ENCODE measurements around the gene TMEM179.

The TMEM179 gene

DNA sequence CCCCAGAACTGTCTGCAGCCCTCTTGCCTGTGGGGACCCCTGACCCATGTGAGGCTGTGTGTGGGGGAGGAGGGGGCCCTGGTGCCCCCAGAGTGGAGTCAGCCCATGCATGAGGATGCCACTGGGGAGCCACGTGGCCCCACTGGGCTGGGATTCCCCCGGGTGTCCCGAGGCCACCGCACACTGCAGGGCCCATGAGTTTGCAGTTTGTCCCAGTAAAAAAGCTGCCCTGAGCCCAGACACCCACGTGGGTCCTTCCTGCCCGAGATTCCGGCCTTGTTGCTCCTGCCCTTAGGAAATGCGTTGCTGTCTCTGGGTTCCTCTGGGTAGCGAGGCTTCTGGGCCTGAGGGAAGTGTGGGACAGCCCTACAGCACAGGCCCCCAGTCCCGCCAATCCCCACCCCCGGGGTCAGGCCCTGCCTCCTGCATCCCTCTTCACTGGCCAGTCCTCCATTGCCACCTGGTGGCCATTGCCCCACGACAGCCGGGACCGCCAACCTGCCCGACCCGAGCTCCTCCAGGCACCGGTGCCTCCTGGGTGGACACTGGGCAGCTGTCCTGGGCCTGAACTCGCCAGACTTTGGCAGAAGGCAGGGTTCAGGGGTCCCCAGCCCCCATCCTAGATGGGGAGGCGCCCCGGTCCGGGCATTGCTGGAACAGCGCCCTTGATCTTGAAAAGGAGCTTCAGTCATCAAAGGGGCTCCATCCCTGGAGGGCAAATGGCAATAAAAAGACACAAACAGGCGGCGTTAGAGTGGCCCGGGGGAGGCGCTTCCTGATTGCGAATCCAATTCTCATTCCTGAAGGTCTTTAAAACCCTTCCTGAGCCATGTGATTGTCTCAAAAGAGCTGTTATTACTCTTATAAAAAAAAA lies 40.6 kb downstream of the TMEM179 start:
- TF ChIP-seq, protein P1, sequence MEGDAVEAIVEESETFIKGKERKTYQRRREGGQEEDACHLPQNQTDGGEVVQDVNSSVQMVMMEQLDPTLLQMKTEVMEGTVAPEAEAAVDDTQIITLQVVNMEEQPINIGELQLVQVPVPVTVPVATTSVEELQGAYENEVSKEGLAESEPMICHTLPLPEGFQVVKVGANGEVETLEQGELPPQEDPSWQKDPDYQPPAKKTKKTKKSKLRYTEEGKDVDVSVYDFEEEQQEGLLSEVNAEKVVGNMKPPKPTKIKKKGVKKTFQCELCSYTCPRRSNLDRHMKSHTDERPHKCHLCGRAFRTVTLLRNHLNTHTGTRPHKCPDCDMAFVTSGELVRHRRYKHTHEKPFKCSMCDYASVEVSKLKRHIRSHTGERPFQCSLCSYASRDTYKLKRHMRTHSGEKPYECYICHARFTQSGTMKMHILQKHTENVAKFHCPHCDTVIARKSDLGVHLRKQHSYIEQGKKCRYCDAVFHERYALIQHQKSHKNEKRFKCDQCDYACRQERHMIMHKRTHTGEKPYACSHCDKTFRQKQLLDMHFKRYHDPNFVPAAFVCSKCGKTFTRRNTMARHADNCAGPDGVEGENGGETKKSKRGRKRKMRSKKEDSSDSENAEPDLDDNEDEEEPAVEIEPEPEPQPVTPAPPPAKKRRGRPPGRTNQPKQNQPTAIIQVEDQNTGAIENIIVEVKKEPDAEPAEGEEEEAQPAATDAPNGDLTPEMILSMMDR (conservative IDR thresholded peaks at IDR 0.05): peak; percentile 94
- no peak overlapping the region; the same call in 1 of the 2 replicates for H3K27ac ChIP-seq

DNA sequence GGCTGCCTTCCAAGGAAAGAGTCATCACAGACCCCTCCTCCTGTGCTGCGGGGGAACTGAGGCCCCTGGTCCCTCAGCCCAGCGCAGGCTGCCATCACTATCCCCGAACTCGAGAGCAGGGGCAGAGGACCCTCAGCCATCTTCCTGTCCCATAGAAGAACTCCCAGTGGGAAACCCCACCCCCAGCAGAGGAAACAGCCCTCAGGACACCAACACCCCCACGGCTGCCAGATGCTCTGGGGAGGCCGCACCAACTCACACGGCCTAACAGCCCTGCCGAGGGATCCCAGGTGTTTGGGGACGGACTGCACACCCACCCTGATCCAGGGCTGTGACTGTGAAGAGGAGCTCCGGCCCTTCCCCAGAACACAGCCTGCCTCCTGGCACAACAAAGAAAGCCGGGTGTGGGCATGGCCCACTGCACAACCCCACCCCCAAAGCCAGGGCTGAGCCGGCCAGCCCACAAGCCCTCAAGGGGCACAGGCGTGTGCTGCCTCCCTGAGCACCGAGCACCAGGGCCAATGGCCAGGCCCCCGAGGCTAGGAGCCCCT lies 41.3 kb downstream of the TMEM179 start:
- H3K27ac ChIP-seq: no peak overlapping the region; the same call in 1 of the 2 replicates

DNA sequence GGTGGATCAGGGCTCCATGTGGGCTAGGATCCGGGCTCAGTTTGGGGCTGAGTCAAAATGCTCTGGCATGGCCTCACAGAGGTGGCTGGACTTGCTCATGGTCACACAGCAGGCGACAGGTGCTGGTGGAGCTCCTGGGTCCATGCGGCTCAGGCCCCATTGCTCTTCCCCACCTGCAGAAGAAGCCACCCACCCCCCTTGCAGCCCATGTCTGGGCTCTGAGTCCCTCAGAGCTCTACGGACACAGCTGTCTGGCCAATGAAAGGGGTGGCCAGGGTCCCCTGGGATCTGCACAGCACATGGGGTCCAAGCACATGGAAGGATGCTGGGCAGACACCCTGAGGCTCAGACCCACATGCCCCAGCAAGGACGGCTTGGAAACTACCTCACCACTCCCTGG lies 42.0 kb downstream of the TMEM179 start:
- no peak overlapping the region for H3K27ac ChIP-seq
- TF ChIP-seq, protein P1 (conservative IDR thresholded peaks at IDR 0.05): no peak

More for the DNA sequence above, 41.3 kb downstream of the TMEM179 start:
- TF ChIP-seq, protein P1 (conservative IDR thresholded peaks at IDR 0.05): no peak

DNA sequence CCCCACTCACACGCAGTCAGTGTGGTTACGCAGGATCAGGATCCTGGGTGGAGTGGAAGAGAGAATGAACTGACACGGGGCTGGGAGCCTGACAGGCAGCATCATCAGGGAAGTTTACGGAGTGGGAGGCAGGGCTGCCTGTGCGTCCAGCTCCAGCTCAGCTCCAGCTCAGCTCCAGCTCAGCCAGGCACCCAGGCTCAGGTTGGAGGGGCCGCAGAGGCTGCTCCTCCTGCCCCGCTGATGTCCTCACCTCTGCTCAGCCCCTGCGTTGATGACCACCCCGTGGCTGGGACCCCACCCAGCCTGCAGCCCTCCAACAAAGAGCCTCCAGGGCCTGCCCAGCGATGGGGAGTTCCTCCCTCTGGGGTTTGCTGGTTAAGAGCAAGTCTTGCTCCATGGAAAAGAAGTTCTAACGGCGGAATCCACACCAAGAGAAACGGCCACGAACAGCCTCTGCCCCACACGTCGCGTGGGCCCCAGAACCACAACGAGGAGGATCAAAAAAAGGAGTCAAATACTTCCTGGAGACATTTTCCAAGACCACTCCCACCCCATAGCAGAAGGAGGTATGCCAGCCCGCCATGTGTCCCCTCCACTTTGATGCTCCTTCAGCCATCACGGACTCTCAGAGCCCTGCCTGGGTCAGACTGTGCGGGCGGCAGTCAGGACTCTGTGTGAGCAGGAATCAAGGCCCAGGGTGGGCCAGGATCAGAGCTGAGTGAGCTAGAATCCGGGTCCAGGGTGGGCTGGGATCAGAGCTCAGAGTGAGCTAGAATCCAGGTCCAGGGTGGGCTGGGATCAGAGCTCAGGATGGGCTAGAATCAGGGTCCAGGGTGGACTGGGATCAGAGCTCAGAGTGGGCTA lies 42.7 kb downstream of the TMEM179 start:
- TF ChIP-seq, protein P1 (conservative IDR thresholded peaks at IDR 0.05): no peak
- H3K27ac ChIP-seq: no peak overlapping the region

DNA sequence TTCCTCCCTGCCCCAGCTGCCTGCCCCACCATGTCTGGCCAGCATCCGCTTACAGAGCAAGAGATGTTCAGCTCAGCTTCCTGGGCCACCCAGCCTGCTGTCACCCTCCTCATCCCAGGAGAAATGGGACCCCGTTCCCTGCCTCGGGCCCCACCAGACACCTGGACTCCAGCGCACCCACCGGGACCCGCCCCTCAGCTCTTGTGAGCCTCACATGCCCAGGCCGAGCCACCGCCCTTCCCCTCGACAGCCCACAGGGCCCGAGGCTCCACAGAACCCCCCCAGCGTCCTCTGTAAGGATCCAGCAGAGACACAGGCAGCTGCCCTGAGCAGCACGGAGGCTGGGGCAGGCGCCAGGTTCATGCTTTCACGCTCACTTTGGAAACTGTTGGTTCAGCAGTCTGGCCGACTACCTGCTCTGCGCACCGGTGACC lies 43.4 kb downstream of the TMEM179 start:
- TF ChIP-seq, protein P1 (conservative IDR thresholded peaks at IDR 0.05): no peak
- H3K27ac ChIP-seq: no peak overlapping the region

DNA sequence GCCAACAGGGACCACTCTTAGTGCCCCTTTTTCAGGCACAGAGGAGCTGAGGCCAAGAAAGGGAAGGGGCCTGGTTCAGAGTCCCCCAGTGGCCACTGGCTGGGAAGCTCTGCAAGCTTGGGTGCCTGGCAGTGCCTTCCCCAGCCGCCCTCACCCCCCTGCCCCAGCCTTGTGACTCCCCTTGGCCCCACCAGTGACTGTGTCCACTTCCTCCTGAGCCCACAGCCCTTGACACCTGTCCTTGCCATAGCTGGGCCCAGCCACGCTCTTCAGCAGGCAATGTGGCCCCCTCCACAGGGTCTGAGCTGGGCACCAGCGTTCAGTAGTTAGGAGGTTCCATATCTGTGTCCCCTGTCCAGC lies 44.0 kb downstream of the TMEM179 start:
- TF ChIP-seq, protein P1 (conservative IDR thresholded peaks at IDR 0.05): no peak
- no peak overlapping the region for H3K27ac ChIP-seq

All from VCaP (cell line).